Coronary artery (tissue), 2 donors: ENCODE results near the gene ATP8B1.
"Not testable (repeated sequence)": the region's sequence is repeated elsewhere in the genome, so short reads cannot be mapped to it uniquely, and the experiment has no call there.

ENCODE experiments used
- DNase-seq: peaks from one replicate; pipeline ENCODE4 v3.0.0-alpha.2; 2017; ENCODE audit warnings: low spot score
- H3K27ac ChIP-seq, 2 donors: fragments of 200-600 bp; sonication (generic); one replicate each; pipeline ENCODE4 v1.5.1; 2016 to 2019
- H3K4me3 ChIP-seq: fragments of 200-600 bp; sonication (generic); 2 replicates; pipeline ENCODE4 v1.5.1; 2016; ENCODE audit warnings: mild to moderate bottlenecking, moderate library complexity
- TF ChIP-seq, protein P1 (sequence below): fragments of 200-600 bp; sonication (generic); IDR thresholded peaks from one replicate; pipeline ENCODE4 v1.5.1; 2019; ENCODE audit warnings: antibody characterized with exemption

ATP8B1 gene

DNA sequence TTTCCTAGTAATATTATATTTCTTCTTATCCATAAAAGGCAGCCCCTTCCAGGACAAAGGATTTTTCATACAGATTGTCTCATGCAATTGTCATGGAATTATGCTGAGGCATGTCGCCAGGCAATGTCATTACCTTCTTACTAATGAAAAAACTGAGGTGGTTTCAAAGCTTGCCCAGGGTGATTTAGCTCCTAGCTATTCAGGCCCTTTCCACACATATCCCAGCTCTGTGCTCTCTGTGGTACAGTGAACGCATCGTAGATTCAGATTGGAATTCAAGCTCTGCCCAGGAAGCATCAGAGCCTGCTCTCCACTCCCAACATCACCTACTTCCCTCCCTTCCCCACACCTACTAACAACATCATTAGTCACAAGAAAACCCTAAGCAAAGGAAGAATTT is 60.1 kb downstream of the ATP8B1 start:
- no peak overlapping the region for H3K4me3 ChIP-seq
- no peak for DNase-seq
- peak overlapping the region; percentile 82 to 84 for H3K27ac ChIP-seq
- TF ChIP-seq, protein P1, sequence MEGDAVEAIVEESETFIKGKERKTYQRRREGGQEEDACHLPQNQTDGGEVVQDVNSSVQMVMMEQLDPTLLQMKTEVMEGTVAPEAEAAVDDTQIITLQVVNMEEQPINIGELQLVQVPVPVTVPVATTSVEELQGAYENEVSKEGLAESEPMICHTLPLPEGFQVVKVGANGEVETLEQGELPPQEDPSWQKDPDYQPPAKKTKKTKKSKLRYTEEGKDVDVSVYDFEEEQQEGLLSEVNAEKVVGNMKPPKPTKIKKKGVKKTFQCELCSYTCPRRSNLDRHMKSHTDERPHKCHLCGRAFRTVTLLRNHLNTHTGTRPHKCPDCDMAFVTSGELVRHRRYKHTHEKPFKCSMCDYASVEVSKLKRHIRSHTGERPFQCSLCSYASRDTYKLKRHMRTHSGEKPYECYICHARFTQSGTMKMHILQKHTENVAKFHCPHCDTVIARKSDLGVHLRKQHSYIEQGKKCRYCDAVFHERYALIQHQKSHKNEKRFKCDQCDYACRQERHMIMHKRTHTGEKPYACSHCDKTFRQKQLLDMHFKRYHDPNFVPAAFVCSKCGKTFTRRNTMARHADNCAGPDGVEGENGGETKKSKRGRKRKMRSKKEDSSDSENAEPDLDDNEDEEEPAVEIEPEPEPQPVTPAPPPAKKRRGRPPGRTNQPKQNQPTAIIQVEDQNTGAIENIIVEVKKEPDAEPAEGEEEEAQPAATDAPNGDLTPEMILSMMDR: no peak

DNA sequence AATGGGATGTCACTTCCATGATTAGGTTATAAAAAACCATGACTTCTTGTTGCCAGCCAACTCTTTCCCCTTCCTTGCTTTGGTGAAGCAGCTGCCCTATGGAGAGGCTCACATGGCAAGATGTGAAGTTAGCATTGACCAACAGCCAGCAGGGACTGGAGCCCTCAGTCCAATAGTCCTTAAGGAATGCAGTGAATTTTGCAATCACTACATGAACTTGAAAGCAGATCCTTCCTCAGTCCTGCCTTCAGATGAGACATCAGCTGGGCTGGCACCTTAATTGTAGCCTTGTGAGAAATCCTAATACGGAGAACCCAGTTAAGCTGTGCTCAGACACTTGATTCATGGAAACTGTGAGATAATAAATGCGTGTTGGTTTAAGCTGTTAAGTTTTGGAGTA is 61.8 kb downstream of the ATP8B1 start:
- no peak overlapping the region for H3K4me3 ChIP-seq
- DNase-seq: no peak
- TF ChIP-seq, protein P1: no peak
- H3K27ac ChIP-seq: peak overlapping the region in 1 of 2 donors; percentile 3

DNA sequence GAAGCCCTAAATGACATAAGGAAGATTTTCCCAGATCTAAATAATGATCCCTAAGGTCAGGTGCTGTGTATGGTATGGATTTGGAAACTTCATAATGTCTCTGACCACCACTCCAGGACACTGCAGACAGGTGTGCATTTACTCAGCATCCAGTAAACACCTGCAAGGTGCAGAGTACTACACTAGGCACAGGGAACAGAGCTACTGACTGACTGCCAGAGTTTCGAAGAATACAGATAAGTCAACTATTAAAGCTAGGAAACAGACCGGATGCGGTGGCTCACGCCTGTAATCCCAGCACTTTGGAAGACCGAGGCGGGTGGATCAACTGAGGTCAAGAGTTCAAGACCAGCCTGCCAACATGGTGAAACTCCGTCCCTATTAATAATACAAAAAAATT is 65.0 kb downstream of the ATP8B1 start:
- peak overlapping the region; percentile 30 to 61 for H3K27ac ChIP-seq
- H3K4me3 ChIP-seq: no peak overlapping the region
- TF ChIP-seq, protein P1: no peak
- DNase-seq: no peak

DNA sequence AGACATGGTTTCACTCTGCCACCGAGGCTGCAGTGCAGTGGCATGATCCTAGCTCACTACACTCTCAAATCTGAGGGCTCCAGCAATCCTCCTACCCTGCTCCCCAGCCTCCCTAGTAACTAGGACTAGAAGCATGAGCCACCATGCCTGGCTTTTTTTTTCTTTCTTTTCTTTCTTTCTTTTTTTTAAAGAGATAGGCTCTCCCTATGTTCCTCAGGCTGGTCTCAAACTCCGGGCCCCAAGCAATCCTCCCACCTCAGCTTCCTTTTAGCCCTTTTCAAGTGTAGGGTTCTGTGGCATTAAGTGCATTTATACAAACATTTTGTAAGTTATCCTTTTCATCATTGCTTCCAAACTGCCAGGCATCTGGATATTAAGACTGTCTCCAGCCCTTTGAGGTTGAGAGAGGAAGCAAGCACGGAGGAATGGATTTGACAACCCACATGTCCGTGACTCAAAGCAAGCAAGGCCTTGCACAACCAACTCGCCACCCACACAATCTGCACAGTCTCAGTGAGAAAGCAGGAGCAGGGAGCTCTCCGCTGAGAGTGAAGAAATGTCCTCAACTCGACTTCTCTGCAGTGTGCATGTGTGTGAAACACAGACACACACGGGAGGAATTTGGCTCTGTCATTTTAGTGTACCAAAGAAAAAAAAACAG is 65.6 kb downstream of the ATP8B1 start:
- Histone ChIP-seq H3K4me3 (no peak overlapping the region), H3K27ac (peak overlapping the region; percentile 55 to 61)
- peak; percentile 90 for DNase-seq
- TF ChIP-seq, protein P1: no peak

DNA sequence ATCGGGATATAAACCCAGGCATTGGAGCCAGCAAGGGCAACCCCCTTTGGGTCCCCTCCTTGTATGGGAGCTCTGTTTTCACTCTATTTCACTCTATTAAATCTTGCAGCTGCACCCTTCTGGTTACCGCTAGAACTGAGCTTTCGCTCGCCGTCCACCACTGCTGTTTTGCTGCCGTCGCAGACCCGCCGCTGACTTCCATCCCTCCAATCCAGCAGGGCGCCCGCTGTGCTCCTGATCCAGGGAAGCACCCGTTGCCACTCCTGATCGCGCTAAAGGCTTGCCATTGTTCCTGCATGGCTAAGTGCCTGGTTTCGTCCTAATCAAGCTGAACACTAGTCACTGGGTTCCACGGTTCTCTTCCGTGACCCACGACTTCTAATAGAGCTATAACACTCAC is 68.1 kb downstream of the ATP8B1 start:
- H3K4me3 ChIP-seq, DNase-seq, H3K27ac ChIP-seq: not testable (repeated sequence)

DNA sequence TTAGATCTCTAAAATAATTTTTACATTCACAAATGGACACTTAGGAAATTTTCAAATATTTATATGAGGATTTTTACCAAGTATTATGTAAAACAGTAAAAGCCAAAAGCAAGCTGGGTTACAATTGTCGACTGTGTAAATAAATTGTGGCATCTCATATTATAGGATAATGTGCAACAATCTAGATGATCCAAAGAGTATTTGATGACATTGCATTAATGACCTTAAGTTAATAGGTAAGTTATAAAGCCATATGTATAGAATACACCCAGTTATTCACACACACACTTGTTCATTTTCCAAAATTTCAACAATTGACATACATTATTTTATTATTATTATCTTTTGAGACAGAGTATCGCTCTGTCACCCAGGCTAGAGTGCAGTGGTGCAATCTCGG is 69.3 kb downstream of the ATP8B1 start:
- Histone ChIP-seq H3K4me3 (no peak overlapping the region), H3K27ac (no peak overlapping the region)
- DNase-seq: no peak
- TF ChIP-seq, protein P1: no peak

DNA sequence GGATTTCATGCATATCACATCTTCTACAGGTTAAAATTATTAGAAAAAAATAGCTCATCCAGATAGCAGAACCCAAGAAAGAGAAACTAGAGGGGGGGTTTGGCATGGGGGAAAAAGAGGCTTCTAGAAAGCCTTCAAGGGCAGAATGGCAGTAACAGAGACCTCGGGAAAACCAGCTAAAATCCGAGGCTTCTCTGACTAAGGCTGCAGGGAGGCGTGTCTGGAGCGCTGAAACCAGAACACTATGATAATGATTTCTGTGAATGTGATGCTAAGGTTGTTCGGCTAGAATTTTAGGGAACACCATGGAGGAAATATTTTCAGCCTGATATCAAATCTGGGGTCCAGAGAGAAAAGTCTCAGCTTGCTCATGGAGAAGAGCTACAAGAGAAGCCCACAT is 73.0 kb downstream of the ATP8B1 start:
- Histone ChIP-seq H3K27ac (no peak overlapping the region), H3K4me3 (no peak overlapping the region)
- DNase-seq: no peak
- TF ChIP-seq, protein P1: no peak
